GM23248 (cell line): Measurements from ENCODE around the gene MYH14.

Experiments used
- EZH2 ChIP-seq: fragments of 200-600 bp; sonication (generic); IDR thresholded peaks from 2 replicates; pipeline ENCODE4 v1.6.1; 2018; ENCODE audit warnings: antibody characterized with exemption, mild to moderate bottlenecking; ENCODE audit not compliant: insufficient read depth, poor library complexity, severe bottlenecking
- EZH2phosphoT487 ChIP-seq: fragments of 200-600 bp; sonication (generic); IDR thresholded peaks from 2 replicates; pipeline ENCODE4 v1.6.1; 2018; ENCODE audit warnings: antibody characterized with exemption, moderate library complexity, mild to moderate bottlenecking, low read depth; ENCODE audit not compliant: insufficient read depth

DNA sequence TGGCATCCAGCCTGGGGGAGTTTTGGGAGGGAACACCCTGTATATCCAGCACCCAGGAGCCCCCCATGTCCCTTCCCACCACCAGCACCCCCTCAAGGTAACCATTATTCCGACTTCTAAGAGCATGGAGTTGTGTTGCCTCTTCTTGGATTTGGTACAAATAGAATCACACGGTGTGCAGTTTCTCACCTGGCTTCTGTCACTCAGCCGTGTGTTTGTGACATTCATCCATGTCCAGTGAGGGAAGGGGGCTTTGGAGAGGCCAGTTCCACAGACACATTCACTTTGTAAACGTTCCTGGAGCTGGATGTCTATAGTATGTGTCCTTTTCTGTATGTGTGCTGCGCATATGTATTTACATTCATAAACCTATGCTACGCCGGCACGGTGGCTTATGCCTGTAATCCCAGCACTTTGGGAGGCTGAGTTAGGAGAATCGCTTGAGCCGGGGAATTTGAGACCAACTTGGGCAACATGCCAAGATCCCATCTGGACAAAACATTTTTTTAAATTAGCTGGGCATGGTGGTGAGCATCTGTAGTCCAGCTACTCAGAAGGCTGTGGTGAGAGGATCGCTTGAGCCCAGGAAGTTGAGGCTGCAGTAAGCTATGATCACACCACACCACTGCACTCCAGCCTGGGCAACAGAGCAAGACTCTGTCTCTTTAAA lies 36.6 kb downstream of the MYH14 start:
- TF ChIP-seq EZH2phosphoT487: no peak
- TF ChIP-seq EZH2: no peak
